ENCODE measurements around the gene PCDHGB1.

DNA sequence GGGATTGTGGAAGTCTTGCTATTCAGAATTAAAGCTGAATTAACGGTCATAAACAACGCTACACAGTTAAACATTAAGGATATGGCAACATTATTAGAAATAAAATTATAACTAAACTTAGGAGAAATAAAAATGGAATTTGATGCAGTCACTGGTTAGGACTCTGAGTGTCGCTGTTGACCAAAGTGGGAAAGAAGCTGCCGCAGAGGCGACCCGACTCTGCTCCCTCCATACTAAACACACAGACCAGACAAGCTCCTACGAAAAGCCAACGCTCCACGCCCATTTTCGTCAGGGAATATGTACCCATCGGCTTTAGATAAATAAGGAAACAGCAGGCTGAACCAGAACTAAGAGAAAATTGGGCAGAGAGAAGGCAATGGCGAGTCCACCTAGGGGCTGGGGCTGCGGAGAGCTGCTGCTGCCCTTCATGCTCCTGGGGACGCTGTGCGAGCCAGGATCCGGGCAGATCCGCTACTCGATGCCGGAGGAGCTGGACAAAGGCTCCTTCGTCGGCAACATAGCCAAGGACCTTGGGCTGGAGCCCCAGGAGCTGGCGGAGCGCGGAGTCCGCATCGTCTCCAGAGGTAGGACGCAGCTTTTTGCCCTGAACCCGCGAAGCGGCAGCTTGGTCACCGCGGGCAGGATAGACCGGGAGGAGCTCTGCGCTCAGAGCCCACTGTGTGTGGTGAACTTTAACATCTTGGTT, 14.2 kb downstream of the PCDHGB1 start, which contains the start of gene PCDHGA5:
- TF ChIP-seq, protein P1, sequence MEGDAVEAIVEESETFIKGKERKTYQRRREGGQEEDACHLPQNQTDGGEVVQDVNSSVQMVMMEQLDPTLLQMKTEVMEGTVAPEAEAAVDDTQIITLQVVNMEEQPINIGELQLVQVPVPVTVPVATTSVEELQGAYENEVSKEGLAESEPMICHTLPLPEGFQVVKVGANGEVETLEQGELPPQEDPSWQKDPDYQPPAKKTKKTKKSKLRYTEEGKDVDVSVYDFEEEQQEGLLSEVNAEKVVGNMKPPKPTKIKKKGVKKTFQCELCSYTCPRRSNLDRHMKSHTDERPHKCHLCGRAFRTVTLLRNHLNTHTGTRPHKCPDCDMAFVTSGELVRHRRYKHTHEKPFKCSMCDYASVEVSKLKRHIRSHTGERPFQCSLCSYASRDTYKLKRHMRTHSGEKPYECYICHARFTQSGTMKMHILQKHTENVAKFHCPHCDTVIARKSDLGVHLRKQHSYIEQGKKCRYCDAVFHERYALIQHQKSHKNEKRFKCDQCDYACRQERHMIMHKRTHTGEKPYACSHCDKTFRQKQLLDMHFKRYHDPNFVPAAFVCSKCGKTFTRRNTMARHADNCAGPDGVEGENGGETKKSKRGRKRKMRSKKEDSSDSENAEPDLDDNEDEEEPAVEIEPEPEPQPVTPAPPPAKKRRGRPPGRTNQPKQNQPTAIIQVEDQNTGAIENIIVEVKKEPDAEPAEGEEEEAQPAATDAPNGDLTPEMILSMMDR (IDR thresholded peaks at IDR 0.05), result no peak
- TF ChIP-seq POLR2A (IDR thresholded peaks at IDR 0.05) (no peak), POLR2AphosphoS5 (IDR thresholded peaks at IDR 0.05) (no peak)
